OCI-M2 (cell line): ENCODE results near the gene PARD3B.

ENCODE experiments used
- DNase-seq: peaks from one replicate; lab custom pipeline; 2025; ENCODE audit not compliant: unreplicated experiment; lab: John Stamatoyannopoulos, UW

Gene PARD3B

GRCh38 chr2:204986641-204987040, 441.4 kb downstream of the PARD3B start:
- no peak for DNase-seq

GRCh38 chr2:204988836-204989235, 443.6 kb downstream of the PARD3B start:
- no peak for DNase-seq

GRCh38 chr2:204989877-204990276, 444.6 kb downstream of the PARD3B start:
- DNase-seq, result no peak

- no peak for DNase-seq
Observed at GRCh38 chr2:205001300-205001966, 456.2 kb downstream of the PARD3B start.

- no peak for DNase-seq
Observed at GRCh38 chr2:205002390-205002789, 457.1 kb downstream of the PARD3B start.

GRCh38 chr2:205003288-205003687, 458.0 kb downstream of the PARD3B start:
- DNase-seq, result no peak

GRCh38 chr2:205010196-205010595, 464.9 kb downstream of the PARD3B start:
- no peak for DNase-seq

GRCh38 chr2:205011031-205011430, 465.8 kb downstream of the PARD3B start:
- no peak for DNase-seq

GRCh38 chr2:205012961-205013360, 467.7 kb downstream of the PARD3B start:
- no peak for DNase-seq

- DNase-seq, result no peak
Observed at GRCh38 chr2:205013586-205013985, 468.3 kb downstream of the PARD3B start.

GRCh38 chr2:205014201-205014600, 468.9 kb downstream of the PARD3B start:
- no peak for DNase-seq

GRCh38 chr2:205017381-205017780, 472.1 kb downstream of the PARD3B start:
- no peak for DNase-seq

GRCh38 chr2:205017912-205018311, 472.6 kb downstream of the PARD3B start:
- no peak for DNase-seq

GRCh38 chr2:205020673-205021072, 475.4 kb downstream of the PARD3B start:
- no peak for DNase-seq

- no peak for DNase-seq
Observed at GRCh38 chr2:205022841-205023240, 477.6 kb downstream of the PARD3B start.

- DNase-seq, result peak; percentile 47
Observed at GRCh38 chr2:205024822-205025518, 479.7 kb downstream of the PARD3B start.

GRCh38 chr2:205025580-205026240, 480.4 kb downstream of the PARD3B start:
- no peak for DNase-seq

GRCh38 chr2:205030695-205031094, 485.4 kb downstream of the PARD3B start:
- DNase-seq, result no peak

- DNase-seq, result no peak
Observed at GRCh38 chr2:205032093-205032551, 486.8 kb downstream of the PARD3B start.

- DNase-seq, result no peak
Observed at GRCh38 chr2:205033431-205033830, 488.2 kb downstream of the PARD3B start.

GRCh38 chr2:205034034-205034433, 488.8 kb downstream of the PARD3B start:
- DNase-seq, result no peak

GRCh38 chr2:205040323-205040722, 495.0 kb downstream of the PARD3B start:
- DNase-seq, result no peak
